Epithelial cell of esophagus (primary cell): Measurements from ENCODE around the gene NLGN4X.

Experiments used
- DNase-seq: peaks from one replicate; pipeline ENCODE4 v3.0.0; 2010; ENCODE audit warnings: low read depth
- H3K4me3 ChIP-seq: 2 replicates; pipeline ENCODE4 v1.5.1; 2011; ENCODE audit warnings: mild to moderate bottlenecking, low read length, control low read depth
- CTCF ChIP-seq: IDR thresholded peaks from 2 replicates; pipeline ENCODE4 v1.5.1; 2011; ENCODE audit warnings: low read depth, mild to moderate bottlenecking, low read length, control low read depth, inconsistent platforms; ENCODE audit not compliant: insufficient read depth; ENCODE audit errors: missing control alignments

Gene NLGN4X

GRCh38 chrX:6052111-6052745 is 176.4 kb downstream of the NLGN4X start:
- no peak for TF ChIP-seq CTCF
- DNase-seq, result peak; percentile 73
- H3K4me3 ChIP-seq, result no peak overlapping the region

GRCh38 chrX:6049132-6049531 is 179.5 kb downstream of the NLGN4X start:
- no peak for TF ChIP-seq CTCF
- H3K4me3 ChIP-seq, result no peak overlapping the region
- no peak for DNase-seq

GRCh38 chrX:6041630-6042029 is 187.0 kb downstream of the NLGN4X start:
- H3K4me3 ChIP-seq, result no peak overlapping the region
- DNase-seq, result peak; percentile 76
- no peak for TF ChIP-seq CTCF

- TF ChIP-seq CTCF, result no peak
- DNase-seq, result peak; percentile 61
- no peak overlapping the region for H3K4me3 ChIP-seq
Measured at GRCh38 chrX:6029014-6029413, 199.7 kb downstream of the NLGN4X start.

DNA sequence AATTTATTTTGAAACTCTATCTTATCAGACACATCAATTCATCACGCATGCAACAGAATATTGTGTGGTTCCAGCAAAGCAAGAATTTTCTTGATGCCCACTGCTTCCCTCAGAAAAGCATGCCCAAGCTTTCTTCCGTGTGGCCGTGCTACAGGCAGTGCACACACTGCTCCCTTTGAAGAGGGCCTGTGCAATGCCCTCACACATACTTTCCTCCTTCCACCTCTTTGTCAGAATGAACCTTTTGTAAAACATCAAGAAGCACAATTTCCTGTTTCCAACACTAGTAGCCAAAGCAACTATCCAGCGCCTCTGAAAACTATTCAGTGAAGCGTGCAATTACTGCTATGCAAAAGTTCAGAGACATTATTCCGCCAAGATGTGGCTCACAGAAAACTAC is 201.7 kb downstream of the NLGN4X start:
- TF ChIP-seq CTCF, result no peak
- no peak overlapping the region for H3K4me3 ChIP-seq
- DNase-seq, result no peak

DNA sequence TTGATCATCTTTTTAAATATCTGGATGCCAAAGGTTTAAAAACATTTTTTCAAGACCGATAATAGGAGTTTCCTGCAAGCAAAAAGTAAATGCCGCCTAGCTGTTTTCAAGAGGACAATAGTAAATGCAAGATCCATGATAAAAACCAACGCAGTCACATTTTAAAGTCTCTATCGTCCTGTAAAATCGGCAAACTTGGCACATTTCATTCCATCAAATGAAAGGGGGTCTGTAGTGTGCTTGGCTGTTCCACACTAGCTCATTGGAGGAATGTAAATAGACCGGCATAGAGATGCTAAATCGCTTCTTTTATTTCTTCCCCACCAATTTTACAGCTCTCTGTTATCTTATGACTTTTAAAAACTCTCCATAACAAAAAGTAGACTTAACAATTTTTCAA is 202.2 kb downstream of the NLGN4X start:
- H3K4me3 ChIP-seq, result no peak overlapping the region
- TF ChIP-seq CTCF, result no peak
- no peak for DNase-seq

DNA sequence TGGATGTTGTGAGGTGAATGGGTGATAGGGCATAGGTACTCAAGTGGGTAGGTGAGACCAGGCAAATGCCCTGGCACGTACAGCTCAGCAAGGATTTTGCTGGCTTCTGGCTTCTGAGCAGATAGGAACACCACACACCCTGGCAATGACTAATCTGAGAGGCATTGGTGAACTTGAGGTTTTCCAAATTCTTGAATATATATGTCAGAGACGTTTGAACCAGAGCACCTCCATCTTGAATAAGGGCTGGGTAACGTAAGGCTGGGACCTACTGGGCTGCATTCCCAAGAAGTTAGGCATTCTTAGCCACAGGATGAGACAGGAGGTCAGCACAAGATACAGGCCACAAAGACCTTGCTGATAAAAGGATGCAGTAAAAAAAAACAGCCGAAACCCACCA is 204.5 kb downstream of the NLGN4X start:
- H3K4me3 ChIP-seq, result no peak overlapping the region
- peak; percentile 83 for DNase-seq
- no peak for TF ChIP-seq CTCF
